Testis (tissue), 2 donors: Measurements from ENCODE around the gene KRTAP3-2.

Experiments
- CTCF ChIP-seq, 3 experiments: fragments of 450-650 bp in 2 of 3; fragments of 200-600 bp in 1 of 3; sonication (generic) in 1 of 3; IDR thresholded peaks; one replicate each; pipeline ENCODE4 v1.5.1; 2016 to 2019; ENCODE audit warnings: antibody characterized with exemption in 3 of 3, mild to moderate bottlenecking in 2 of 3, moderate library complexity in 1 of 3
- POLR2A ChIP-seq: fragments of 450-650 bp; IDR thresholded peaks from one replicate; pipeline ENCODE4 v1.6.1; 2017; ENCODE audit warnings: antibody characterized with exemption, mild to moderate bottlenecking, moderate library complexity

DNA sequence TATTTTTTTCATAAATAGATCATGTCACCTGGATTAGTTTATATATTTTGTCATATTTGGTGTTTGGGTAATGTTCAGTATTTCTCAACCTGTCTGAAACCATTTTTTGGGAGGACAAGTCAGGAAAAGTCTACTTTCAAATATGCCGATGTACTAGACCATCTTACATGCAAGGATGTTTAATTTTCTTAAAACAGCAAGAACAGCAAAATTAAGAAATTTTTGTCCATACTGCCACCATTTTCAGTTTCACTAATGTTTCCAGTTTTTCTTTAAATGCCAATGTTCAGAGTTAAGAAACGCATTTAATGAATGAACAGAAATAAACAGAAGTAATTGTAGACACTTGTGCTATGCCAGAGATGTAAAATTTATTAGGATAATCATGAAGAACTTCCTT is 6.6 kb downstream of the KRTAP3-2 start:
- TF ChIP-seq POLR2A = no peak
- TF ChIP-seq CTCF (IDR thresholded peaks at IDR 0.05) = no peak
